Measurements from ENCODE around the gene MROH2A.

Gene MROH2A

DNA sequence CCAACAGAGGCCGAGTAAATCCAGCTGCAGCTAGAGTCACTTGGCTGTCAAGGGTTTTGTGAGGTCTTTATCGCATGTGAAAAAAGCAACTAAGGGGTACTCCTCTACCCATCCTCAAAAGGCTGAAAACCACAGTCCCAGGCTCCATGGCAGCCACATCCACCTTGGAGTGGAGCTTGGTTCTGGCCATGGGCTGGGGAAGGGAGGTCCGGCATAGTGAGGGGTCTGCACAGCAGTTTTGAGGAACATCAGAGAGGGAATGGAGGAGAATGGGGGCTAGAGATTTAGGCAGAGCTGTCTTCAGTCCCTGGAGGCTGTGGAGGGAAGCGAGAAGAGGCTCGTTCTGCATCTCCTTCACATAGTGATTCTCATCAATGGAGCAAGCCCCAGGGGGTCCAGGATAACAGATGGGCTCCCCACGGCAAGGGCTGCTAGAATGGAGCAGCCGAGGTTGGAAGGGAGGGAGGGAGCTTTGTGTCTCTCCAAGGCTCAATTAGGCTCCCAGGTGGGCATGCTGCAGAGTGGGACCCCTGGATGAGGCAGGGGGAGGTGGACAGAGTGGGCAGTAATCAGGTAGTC is 21.0 kb downstream of the MROH2A start:
- no peak for DNase-seq (ENCODE audit: extremely low spot score, insufficient read length, low read depth)

DNA sequence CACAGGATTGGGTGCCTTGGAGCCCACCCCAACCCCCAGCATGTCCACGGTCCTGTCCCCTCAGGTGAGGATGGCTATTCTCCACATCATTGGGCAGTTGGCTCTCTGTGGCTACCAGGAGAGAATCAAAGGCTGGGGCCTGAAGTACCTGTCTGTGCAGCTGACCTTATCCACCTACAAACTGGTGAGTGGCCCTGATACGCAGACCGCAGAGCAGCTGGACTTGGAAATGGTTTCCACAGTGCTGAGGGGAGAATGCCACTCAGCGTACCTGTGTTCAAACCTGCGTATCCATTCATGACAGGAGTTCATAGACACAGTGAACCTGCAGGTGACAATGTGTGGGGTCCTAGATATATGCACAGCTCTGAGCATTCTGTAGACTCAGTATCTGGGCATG is 21.6 kb downstream of the MROH2A start:
- FAIRE-seq (no peak), DNase-seq (ENCODE audit: extremely low spot score, insufficient read length, low read depth) (no peak)

More for the DNA sequence above, 21.0 kb downstream of the MROH2A start:
- no peak for FAIRE-seq

DNA sequence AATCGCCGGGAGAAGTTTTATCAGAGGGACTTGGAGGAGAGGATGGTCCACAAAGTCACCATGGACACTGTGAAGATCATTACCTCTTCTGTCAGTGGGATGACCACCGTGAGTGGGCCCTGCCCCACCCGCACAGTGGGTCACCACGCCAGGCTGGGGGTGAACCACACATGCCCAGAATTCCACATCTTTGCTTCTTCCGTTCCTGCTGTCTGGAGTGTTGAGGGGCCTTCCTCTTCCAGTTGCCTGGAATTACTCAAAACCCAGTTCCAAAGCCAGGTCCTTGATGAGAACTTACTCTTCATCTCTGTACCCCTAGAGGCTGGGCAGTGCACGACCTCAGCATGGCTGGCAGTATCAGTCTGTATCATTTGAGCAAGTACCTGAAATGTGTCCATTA is 22.1 kb downstream of the MROH2A start:
- no peak for FAIRE-seq

DNA sequence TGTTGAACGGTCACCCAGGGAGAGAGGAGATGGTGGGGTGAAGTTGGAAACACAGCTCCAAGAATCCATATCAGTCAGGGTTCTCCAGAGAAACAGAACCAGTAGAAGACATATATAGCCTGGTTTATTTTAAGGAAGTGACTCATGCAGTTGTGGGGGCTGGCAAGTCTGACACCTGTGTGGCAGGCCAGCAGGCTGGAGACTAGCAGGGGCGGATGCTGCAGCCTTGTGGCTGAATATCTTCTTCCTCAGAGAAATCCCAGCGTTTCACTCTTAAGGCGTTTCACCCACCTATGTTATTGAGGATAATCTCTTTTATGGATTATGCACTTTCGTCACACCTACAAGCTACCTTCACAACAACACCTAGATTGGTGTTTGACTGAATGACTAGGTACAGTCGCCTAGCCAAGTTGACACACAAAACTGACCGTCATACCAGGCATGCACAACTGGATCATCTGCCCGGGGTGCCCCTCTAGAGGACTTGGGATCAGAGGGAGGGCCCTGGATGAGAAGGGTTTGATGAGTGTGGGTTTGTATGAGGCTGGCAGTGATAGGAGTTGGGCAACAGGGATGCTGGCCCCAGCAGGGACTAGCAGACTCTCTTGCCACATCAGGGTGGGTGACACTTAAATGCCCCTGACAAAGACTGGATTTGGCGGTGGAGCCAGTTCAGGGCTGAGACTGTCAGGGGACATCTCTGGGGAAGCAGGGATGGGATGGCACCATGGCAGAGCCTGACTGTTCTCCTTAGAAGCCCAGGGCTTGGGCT is 23.4 kb downstream of the MROH2A start:
- no peak for DNase-seq (ENCODE audit: extremely low spot score, insufficient read length, low read depth)
- FAIRE-seq = no peak

More for the DNA sequence above, 22.1 kb downstream of the MROH2A start:
- DNase-seq (ENCODE audit: extremely low spot score, insufficient read length, low read depth) = no peak

DNA sequence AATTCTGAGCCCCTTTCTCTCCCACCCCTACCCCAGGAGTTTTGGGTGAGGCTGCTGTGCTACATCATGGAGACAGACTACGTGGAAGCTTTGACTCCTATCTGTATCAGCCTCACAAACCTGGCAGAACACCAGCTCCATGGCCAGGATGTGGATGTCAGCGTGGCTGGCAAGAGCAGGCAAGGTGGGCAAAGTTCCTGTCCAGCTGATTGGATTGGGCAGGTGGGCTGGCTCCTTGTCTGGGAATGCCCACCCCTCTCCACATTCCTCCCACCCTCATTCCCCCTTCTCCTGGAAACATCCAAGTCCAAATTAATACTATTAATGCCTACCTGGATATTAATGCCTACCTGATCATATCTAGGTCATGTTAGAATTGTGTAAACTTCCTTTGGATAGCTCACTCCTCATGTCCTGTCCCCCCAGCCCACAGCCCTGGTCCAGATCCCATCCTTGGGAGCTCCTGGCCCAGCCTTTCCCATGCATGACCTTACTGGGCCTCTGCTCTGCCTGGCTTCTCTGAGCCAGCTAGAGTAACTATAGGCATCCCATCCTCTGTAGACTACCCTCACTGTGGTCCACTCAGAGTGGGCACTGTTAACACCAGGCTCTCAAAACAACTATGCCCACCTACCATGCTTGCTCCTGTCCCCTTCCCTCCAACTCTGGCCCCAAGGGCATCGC is 24.1 kb downstream of the MROH2A start:
- DNase-seq (ENCODE audit: extremely low spot score, insufficient read length, low read depth) = no peak
- FAIRE-seq = no peak

DNA sequence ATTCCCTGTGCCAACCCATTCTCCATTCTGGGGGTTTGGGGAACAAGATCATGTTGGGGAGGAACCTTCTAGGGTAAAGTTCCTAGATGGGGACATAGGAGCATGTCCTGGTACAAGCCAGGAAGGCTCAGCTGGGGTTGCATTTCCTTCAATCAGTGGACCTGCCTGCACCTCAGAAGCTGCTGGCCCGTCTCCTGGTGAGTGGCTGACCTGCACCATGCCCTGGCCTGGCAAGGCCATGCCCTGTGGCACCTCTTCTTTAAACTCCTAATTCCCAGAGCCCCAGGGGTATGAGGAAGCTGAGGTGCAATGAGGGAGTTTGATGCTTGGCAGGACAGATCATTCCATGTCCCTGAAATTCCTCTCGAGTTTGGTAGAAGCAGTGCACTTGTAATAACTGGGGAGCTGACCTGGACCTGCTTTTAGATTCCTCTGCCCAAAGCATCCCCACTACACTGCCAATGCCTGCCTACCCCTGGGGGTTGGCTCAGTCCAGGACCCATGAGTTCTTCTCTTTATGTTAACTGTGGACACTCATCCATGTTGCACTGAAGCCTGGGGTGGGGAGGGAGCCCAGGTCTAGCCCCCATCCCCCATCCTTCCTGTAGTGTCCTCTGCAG is 25.3 kb downstream of the MROH2A start:
- DNase-seq (ENCODE audit: extremely low spot score, insufficient read length, low read depth) (no peak), FAIRE-seq (no peak)

DNA sequence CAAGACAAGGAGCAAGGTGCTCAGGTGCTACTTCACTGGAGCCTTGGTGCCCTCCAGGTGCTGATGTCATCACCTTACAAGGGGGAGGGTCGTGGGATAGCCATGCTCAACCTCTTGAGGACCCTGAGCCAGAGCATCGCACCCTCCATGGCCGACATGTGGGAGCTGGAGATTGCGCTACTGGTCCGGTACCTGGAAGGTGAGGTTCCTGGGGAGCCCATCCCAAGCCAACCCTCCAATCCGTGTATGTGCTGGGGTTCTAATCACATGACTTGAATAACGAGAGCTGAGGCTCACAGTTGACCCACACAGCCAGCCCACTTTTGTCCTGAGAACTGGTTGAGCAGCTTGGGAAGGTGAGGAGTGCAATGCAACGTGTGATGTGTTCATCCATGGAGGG is 25.9 kb downstream of the MROH2A start:
- DNase-seq (ENCODE audit: extremely low spot score, insufficient read length, low read depth) (no peak), FAIRE-seq (no peak)

DNA sequence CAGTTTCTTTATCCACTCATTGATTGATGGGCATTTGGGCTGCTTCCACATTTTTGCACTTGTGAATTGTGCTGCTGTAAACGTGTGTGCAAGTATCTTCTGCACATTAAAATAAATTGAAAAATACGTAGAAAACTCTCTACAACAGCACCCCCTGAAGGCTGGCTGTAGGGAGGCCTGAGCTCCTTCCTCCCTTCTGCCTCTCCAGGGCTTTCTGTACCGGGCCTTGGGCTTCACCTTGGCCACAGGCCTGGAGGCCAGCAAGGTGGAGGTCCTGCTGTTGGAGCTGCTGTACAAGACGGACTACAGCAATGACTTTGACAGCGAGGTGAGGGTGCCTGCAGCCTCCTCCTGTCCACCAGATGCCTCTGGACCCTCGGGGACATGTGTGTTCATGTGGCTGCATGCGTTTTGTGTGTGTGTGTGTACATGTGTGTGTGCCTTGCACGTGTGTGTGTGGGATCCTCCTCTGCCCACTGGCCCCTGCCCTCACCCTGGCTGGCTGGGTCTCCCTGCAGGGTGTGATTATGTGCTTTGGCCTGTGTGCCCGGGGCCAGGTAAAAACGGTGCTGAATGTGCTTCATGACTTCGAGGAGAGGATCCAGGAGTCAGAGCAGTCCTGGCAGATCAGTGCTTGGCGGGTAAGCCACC is 29.2 kb downstream of the MROH2A start:
- DNase-seq (ENCODE audit: extremely low spot score, insufficient read length, low read depth) = no peak
- FAIRE-seq = no peak

DNA sequence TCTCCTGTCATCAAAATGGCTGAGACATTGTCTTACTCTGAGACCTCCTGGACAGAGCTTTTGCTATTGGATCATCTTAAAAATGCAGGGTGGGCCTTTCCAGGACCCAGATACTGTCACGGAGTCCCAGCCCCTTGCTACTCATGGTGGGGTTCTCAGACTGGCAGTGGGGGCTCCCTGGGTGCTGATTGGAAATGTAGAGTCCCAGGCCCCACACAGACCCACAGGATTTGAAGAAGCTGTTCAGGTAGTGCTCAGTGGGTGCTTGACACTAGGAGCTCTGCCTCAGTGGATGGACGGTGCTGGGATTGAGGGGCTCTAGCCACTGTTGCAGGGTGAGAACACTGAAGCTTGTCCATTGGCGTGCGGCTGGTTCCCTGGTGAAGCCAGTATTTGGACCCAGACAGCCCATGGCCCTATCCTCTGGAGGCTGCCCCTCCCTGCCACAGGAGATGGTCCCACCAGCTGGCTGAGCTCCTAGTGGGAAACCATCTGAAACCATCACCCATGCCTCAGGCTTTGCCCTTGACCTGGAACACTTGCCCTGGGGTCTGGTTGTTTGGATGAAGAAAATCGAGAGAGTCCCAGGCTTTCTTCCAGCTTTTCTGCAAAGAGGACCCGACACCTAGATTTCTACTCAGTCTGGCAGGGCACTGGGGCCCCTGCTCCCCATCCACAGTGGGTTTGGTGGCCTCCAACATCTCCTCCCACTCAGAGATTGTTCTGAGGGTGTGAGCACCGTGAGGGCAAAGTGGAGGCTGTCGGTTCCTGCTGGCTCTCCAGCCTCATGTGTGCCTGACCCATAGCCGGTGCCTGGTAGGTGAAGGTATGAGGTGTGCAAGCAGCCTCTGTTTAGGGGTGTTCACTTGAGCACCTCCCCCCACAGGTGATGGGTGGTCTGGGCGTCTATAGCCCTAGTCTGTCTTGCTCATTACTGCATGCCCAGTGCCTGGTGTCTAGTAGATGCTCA is 30.1 kb downstream of the MROH2A start:
- DNase-seq (ENCODE audit: extremely low spot score, insufficient read length, low read depth) = no peak

DNA sequence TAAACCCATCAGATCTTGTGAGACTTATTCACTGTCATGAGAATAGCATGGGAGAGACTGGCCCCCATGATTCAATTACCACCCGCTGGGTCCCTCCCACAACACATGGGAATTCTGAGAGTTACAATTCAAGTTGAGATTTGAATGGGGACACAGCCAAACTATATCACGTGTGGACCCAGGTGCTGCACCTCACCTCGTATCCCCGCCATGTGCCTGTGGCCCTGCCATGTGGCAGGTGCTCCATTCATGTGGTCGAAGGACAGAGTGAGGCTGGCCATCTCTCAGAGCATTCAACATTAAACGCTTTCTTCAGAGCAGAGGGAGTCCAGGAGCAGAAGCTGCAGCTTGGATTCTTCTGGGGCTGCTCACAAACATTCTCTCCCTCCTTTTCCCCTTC is 32.3 kb downstream of the MROH2A start:
- no peak for FAIRE-seq
- no peak for DNase-seq (ENCODE audit: extremely low spot score, insufficient read length, low read depth)

More for the DNA sequence above, 30.1 kb downstream of the MROH2A start:
- no peak for FAIRE-seq

DNA sequence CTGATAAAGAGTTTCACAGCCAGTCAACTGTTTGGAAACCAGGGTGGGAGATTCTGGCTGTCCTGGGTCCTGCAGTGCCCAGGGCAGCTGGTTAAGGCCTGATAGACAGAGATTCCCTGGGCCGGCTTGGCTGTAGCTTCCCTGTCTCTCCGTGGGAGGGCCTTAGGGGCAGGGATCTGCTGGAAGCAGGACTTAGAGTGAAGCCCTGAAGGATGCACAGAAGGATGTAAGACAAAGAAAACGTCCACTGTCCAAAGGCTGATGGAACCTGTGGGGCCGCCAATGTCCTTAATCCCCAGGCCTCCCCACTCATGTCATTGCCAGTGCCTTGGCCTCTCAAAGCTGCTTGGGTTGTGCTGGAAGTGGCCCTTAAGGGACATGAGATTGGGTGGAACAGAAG is 33.0 kb downstream of the MROH2A start:
- FAIRE-seq (no peak), DNase-seq (ENCODE audit: extremely low spot score, insufficient read length, low read depth) (no peak)

DNA sequence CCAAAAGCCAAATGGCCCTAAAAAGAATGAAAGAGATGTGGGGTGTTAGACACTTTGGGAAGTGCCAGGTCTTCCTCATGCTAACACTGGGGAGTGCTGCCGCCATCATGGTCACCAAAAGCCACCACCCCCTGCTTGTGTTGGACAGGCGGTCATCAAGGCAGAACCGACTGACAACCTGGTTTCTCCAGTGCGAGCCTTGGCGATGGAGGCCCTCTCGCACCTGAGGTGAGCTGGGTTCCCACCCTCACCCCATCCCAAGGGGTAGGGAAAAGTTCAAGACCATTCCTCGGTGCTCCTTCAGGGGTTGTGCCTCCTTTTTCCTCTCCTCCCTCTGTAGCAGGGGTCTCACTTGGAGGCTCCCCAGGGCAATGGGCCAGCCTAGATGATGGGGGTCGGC is 33.6 kb downstream of the MROH2A start:
- FAIRE-seq (no peak), DNase-seq (ENCODE audit: extremely low spot score, insufficient read length, low read depth) (no peak)

DNA sequence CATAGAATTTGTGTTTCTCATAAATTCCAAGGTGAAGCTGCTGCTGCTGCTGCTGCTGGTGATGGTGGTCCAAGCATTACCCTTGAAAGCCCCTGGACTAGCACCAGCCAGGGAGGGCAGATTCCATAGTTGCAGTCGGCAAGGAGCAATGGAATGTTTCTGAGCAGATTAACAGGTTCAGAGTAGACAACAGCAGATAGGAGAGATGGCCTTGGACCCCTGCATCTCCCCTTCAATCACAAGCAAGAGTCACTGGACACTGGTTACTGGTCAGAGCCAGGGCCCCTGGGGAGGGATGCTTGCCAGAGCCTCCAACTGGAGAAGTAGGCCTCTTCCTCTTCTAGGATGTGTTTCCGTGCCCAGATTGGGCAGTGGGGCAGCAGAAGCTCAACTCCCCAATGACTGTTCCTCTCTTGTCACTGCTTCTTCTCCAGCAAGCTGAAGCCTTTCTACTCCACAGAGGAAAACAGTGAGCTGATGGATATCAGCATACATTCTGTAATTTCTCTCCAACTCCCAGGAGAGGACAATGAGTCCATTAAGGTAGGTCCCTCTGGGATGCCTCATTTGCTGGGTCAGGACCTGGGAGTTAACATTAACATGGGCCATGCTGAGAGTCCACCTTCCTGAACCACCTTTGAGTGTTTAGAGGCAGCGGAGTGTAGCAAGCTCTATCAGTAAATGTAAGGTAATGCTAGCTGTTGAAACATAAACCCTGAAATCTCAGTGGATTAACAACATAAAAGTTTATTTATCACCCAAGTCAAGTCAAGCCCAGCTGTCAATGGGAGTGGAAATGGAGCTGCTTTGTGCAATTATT is 35.3 kb downstream of the MROH2A start:
- DNase-seq (ENCODE audit: extremely low spot score, insufficient read length, low read depth) (no peak), FAIRE-seq (no peak)

DNA sequence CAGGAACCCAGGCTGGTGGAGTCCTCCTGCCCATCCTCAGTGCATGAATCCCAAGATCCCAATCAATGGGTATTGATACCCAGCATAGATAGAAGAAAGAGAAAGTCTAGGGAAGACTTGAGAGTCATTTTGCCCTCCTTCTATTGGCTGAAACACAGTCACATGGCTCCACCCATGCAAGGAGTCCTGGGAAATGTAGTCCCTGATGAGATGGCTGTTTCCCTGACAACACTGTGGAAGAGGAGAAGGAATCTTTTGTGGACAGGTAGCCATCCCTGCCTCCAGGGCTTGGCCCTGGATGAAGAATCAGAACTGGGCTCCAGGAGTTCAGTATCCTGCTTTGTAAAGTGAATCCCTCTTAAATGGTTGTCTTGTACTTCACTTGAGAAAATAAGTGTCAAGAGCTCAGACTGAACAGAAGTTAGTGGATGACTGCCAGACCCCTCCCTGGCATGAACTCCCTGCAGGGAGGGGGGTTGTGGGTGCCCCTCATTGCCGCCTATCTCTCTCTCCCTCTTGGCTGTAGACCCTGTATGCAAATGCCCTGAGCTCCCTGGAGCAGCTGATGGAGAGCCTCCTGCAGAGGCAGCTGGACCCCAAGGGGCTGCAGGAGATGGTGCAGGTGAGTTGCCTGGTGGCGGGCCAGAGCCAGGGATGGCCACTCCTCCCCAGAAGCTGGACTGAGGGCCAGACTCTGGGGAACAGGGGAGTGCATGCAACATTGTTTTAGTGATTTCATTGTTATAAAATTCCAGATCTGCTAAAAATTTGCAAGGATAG is 36.1 kb downstream of the MROH2A start:
- no peak for DNase-seq (ENCODE audit: extremely low spot score, insufficient read length, low read depth)
- no peak for FAIRE-seq

DNA sequence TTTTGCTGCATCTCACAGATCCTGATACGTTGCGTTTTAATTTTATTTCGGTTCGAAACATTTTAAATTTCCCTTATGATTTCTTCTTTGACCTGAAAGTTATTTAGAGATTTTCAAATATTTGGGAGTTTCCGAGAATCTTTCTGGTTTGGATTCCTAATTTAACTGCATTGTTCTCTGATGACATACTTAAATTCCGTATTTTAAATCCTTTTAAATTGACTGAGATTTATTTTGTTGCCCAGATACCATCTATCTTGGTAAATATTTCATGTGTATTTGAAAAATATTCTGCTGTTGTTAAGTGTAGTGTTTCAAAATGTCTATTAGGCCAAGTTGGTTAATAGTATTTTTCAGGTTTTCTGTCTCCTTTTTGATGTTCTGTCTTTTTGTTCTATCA is 37.7 kb downstream of the MROH2A start:
- DNase-seq (ENCODE audit: extremely low spot score, insufficient read length, low read depth) (no peak), FAIRE-seq (no peak)

DNA sequence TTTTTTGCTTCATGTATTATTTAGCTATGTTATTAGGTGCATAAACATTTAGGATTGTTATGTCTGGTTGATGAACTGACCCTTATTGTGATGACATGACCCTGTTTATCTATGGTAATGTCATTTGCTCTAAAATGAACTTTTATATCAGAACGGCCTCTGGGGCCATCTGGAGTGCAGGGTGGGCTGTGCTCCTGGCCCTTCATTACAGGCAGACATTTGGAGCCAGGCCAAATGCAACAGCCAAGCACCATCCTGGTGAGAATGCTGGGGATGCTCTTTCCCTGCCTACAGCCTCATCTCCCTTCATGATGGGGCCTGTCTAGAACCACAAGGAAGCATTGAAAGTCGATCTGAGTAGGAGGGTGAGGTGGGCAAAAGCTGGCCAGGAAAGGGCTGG is 38.2 kb downstream of the MROH2A start:
- FAIRE-seq (no peak), DNase-seq (ENCODE audit: extremely low spot score, insufficient read length, low read depth) (no peak)

DNA sequence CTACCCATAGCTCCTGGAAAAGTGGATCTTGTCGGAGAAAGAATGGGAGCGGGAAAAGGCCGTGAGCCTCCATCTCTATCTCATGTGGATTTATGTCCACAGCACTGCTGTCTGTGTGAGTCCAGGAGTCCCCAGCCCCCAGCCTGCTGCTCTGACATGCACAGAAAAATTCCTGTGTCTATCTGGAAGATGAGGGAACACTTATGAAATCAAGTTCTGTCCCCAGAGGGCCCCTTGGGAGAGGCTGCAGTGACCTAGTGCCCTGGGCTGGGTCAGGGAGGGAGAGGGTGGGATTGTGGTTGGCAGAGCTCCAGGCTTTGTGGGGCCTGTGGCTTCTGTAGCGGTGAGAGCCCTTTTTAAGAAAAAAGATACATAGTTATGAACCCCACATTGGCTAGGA is 38.6 kb downstream of the MROH2A start:
- DNase-seq (ENCODE audit: extremely low spot score, insufficient read length, low read depth) (no peak), FAIRE-seq (no peak)

All from GM18507 (cell line).